Neural crest cell (in vitro differentiated cells): ENCODE measurements around the gene FRMD4B. TPM values are rescaled to one million over a fixed set of nuclear protein-coding genes. Genes with fewer than 3 reads are reported as not detected.
A peak's percentile ranks its signal among the peaks of the same experiment; 100 is the strongest.

Experiments used
- DNase-seq: peaks from one replicate; pipeline ENCODE4 v3.0.0; 2021; ENCODE audit warnings: low read depth, mixed read lengths, low spot score
- H3K27ac Mint-ChIP-seq: one replicate; pipeline ENCODE4 v1.8.0; 2021; ENCODE audit warnings: mild to moderate bottlenecking, mixed read lengths; ENCODE audit not compliant: unreplicated experiment
- H3K27me3 Mint-ChIP-seq: 2 replicates; pipeline ENCODE4 v1.8.0; 2021; ENCODE audit warnings: low read depth, mild to moderate bottlenecking, mixed read lengths
- H3K36me3 Mint-ChIP-seq: 2 replicates; pipeline ENCODE4 v1.8.0; 2021; ENCODE audit warnings: low read depth, mild to moderate bottlenecking, mixed read lengths
- H3K4me1 Mint-ChIP-seq: 2 replicates; pipeline ENCODE4 v1.8.0; 2021; ENCODE audit warnings: mixed read lengths
- H3K4me3 Mint-ChIP-seq: one replicate; pipeline ENCODE4 v1.8.0; 2021; ENCODE audit warnings: mild to moderate bottlenecking, mixed read lengths
- H3K9me3 Mint-ChIP-seq: 2 replicates; pipeline ENCODE4 v1.8.0; 2021; ENCODE audit warnings: mixed read lengths
- total RNA-seq: library from RNA; stranded (reverse); gene quantifications from 2 replicates; pipeline ENCODE4 v1.2.1, GENCODE V29; 2021
- TF ChIP-seq, protein P1 (sequence below): fragments of 200-600 bp; sonication (generic); conservative IDR thresholded peaks from 2 replicates; pipeline ENCODE4 v1.5.0; 2021; ENCODE audit warnings: antibody characterized with exemption, mild to moderate bottlenecking

The FRMD4B gene
- total RNA-seq, 1 donor from 2014 or later = 17.2 TPM

GRCh38 chr3:69246612-69247011, 139.3 kb downstream of the FRMD4B start:
- no peak overlapping the region for H3K27ac Mint-ChIP-seq
- peak overlapping the region; percentile 39 for H3K4me3 Mint-ChIP-seq
- H3K27me3 Mint-ChIP-seq = no peaks in the 10 kb centered on the region
- H3K4me1 Mint-ChIP-seq = peaks cover 45% of the 10 kb centered on the region
- DNase-seq = no peak
- H3K9me3 Mint-ChIP-seq = no peaks in the 10 kb centered on the region
- TF ChIP-seq, protein P1, sequence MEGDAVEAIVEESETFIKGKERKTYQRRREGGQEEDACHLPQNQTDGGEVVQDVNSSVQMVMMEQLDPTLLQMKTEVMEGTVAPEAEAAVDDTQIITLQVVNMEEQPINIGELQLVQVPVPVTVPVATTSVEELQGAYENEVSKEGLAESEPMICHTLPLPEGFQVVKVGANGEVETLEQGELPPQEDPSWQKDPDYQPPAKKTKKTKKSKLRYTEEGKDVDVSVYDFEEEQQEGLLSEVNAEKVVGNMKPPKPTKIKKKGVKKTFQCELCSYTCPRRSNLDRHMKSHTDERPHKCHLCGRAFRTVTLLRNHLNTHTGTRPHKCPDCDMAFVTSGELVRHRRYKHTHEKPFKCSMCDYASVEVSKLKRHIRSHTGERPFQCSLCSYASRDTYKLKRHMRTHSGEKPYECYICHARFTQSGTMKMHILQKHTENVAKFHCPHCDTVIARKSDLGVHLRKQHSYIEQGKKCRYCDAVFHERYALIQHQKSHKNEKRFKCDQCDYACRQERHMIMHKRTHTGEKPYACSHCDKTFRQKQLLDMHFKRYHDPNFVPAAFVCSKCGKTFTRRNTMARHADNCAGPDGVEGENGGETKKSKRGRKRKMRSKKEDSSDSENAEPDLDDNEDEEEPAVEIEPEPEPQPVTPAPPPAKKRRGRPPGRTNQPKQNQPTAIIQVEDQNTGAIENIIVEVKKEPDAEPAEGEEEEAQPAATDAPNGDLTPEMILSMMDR = no peak
- H3K36me3 Mint-ChIP-seq = no peaks in the 10 kb centered on the region

DNA sequence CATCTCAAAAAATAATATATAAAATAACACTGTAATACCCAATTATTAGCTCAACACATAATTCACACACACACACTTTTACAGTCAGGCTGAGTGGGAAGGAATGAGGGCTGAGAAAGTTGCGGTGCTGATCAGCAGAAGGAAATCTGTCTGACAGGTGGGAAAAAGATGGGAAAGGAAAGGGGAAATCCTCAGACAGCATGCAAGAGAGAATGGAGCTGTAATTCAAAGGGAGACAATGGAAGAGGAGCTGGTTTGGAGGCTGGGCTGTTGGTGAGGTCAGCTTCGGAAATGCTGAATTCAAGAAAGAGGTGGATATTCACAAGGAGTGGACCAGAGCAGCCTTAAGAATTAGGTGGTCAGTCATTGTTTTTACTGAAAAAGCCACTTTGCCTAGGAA, 141.8 kb downstream of the FRMD4B start:
- Mint-ChIP-seq H3K9me3 (no peaks in the 10 kb centered on the region), H3K4me3 (no peak overlapping the region), H3K4me1 (peaks cover 46% of the 10 kb centered on the region), H3K27me3 (no peaks in the 10 kb centered on the region), H3K36me3 (peaks cover 7% of the 10 kb centered on the region), H3K27ac (no peak overlapping the region)
- no peak for DNase-seq
- TF ChIP-seq, protein P1 = no peak

DNA sequence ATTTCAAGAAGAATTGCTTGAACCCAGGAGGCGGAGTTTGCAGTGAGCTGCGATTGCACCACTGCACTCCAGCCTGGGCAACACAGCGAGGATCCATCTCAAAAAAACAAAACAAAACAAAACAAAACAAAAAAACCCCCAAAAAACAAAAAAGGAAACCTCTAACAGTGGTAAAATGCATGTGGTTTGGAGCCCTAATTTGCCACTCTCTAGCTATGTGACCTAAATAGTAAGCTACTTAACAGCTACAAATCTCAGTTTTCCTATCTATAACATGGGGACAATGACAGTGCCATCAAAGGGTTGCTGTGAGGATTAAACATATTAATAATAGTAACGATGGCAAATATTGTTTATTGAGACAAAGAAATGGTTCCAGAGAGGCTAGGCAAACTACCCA, 144.1 kb downstream of the FRMD4B start:
- Mint-ChIP-seq H3K4me1 (peaks cover 36% of the 10 kb centered on the region), H3K9me3 (no peaks in the 10 kb centered on the region), H3K36me3 (peaks cover 7% of the 10 kb centered on the region), H3K27ac (no peak overlapping the region), H3K27me3 (no peaks in the 10 kb centered on the region), H3K4me3 (no peak overlapping the region)
- TF ChIP-seq, protein P1 = no peak
- no peak for DNase-seq

- H3K27ac Mint-ChIP-seq = no peak overlapping the region
- no peaks in the 10 kb centered on the region for H3K27me3 Mint-ChIP-seq
- H3K4me3 Mint-ChIP-seq = no peak overlapping the region
- H3K4me1 Mint-ChIP-seq = peaks cover 35% of the 10 kb centered on the region
- DNase-seq = no peak
- H3K9me3 Mint-ChIP-seq = no peaks in the 10 kb centered on the region
- H3K36me3 Mint-ChIP-seq = peaks cover 7% of the 10 kb centered on the region
- TF ChIP-seq, protein P1 = no peak
These were observed 145.0 kb downstream of the FRMD4B start for GRCh38 chr3:69240651-69241568.

GRCh38 chr3:69239063-69239462, 146.8 kb downstream of the FRMD4B start:
- peaks cover 7% of the 10 kb centered on the region for H3K36me3 Mint-ChIP-seq
- TF ChIP-seq, protein P1 = no peak
- H3K4me3 Mint-ChIP-seq = no peak overlapping the region
- no peak overlapping the region for H3K27ac Mint-ChIP-seq
- H3K4me1 Mint-ChIP-seq = peaks cover 32% of the 10 kb centered on the region
- H3K27me3 Mint-ChIP-seq = no peaks in the 10 kb centered on the region
- H3K9me3 Mint-ChIP-seq = no peaks in the 10 kb centered on the region
- no peak for DNase-seq
